A673 (cell line): ENCODE data around the gene CD96. TPM values are rescaled to one million over a fixed set of nuclear protein-coding genes. Genes with fewer than 3 reads are reported as not detected.

ENCODE experiments used
- BruUV-seq: library from RNA; stranded (reverse); fragments of 400-500 nt; replicated peaks from 2 replicates; lab custom pipeline; 2021; lab: Mats Ljungman, UMichigan
- CTCF ChIA-PET: fragments of 300-600 bp; sonication (Branson Sonifier 250); formaldehyde crosslinking; loops from one replicate; lab custom pipeline; 2022; ENCODE audit warnings: antibody characterized with exemption; lab: Charles Lee
- POLR2A ChIA-PET: fragments of 300-600 bp; sonication (Branson Sonifier 250); formaldehyde crosslinking; loops from one replicate; lab custom pipeline; 2022; ENCODE audit warnings: antibody characterized with exemption; ENCODE audit not compliant: low non-redundant PET; lab: Charles Lee
- DNase-seq: peaks from one replicate; pipeline ENCODE4 v3.0.0-alpha.2; 2015; ENCODE audit warnings: low spot score
- H3K27ac ChIP-seq: fragments of 200-600 bp; sonication (generic); 2 replicates; pipeline ENCODE4 v1.5.1; 2016; ENCODE audit warnings: mixed run types, low read depth, mild to moderate bottlenecking, mixed read lengths, antibody characterized with exemption, low read length; ENCODE audit not compliant: poor library complexity, severe bottlenecking
- H3K27me3 ChIP-seq: fragments of 200-600 bp; sonication (generic); replicated peaks from 2 replicates; pipeline ENCODE4 v1.6.1; 2017; ENCODE audit warnings: mixed run types, low read depth, mild to moderate bottlenecking, mixed read lengths, antibody characterized with exemption, low read length; ENCODE audit not compliant: insufficient read depth, poor library complexity
- H3K36me3 ChIP-seq: fragments of 200-600 bp; sonication (generic); 2 replicates; pipeline ENCODE4 v1.6.1; 2016; ENCODE audit warnings: mixed run types, mild to moderate bottlenecking, mixed read lengths, antibody characterized with exemption, low read length; ENCODE audit not compliant: insufficient read depth, poor library complexity, severe bottlenecking
- H3K4me1 ChIP-seq: fragments of 200-600 bp; sonication (generic); 2 replicates; pipeline ENCODE4 v1.6.1; 2017; ENCODE audit warnings: mixed run types, mild to moderate bottlenecking, mixed read lengths, antibody characterized with exemption, low read length; ENCODE audit not compliant: insufficient read depth, poor library complexity, severe bottlenecking
- H3K4me3 ChIP-seq: fragments of 200-600 bp; sonication (generic); 2 replicates; pipeline ENCODE4 v1.5.1; 2016; ENCODE audit warnings: low read depth, mixed run types, mild to moderate bottlenecking, mixed read lengths, low read length; ENCODE audit not compliant: poor library complexity, severe bottlenecking
- H3K9me3 ChIP-seq: fragments of 200-600 bp; sonication (generic); 2 replicates; pipeline ENCODE4 v1.6.1; 2016; ENCODE audit warnings: mixed run types, low read depth, mild to moderate bottlenecking, mixed read lengths, antibody characterized with exemption, low read length; ENCODE audit not compliant: poor library complexity, severe bottlenecking
- EZH2 ChIP-seq: fragments of 200-600 bp; sonication (generic); IDR thresholded peaks from 2 replicates; pipeline ENCODE4 v1.6.1; 2017; ENCODE audit warnings: borderline replicate concordance, low read depth, mild to moderate bottlenecking, mixed read lengths, antibody characterized with exemption, low read length; ENCODE audit not compliant: poor library complexity, severe bottlenecking
- intact Hi-C: fragments of 100-400 bp; cut with micrococcal nuclease; formaldehyde crosslinking; loops from one replicate; pipeline ENCODE4 v1.10.0; 2022; ENCODE audit not compliant: unreplicated experiment
- total RNA-seq: library from RNA; stranded (reverse); gene quantifications from 2 replicates; pipeline ENCODE4 v1.2.3, GENCODE V29; 2021
- TF ChIP-seq, protein P1 (sequence below): fragments of 300-800, 200-600 bp; sonication (generic); conservative IDR thresholded peaks from 2 replicates; pipeline ENCODE4 v1.5.1; 2017; ENCODE audit warnings: low read depth, mild to moderate bottlenecking, antibody characterized with exemption, low read length, moderate library complexity, mixed read lengths

Gene CD96
- total RNA-seq, 1 experiment from 2014 or later = not detected

DNA sequence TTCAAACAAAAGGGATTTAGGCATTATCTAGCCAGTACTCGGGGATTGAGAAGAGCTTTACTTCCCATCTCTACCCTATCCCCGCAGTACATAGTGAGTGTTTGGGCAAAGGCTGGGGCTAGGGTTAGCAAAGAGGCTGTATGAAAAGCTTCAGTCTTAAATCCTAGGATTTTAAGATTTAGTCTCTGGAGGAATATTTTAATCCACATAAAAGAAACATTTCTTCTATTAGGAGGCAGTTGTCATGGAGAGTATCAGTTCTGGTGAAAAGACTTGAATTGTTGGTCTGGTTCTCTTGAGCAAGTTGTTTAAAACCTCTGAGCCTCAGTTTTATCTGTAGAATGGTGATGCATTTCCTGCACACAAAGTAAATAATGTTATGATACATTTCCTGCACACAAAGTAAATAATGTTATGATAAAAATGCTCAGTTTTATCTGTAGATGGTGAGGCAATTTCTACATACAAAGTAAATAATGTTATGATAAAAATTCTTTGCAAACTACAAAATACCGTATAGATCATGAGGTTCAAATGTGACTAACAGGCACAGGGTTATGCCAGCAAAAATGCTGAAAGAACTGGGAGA lies 107.1 kb downstream of the CD96 start:
- ChIA-PET CTCF (no interaction called here), POLR2A (no interaction called here)
- no TSS peak for BruUV-seq

DNA sequence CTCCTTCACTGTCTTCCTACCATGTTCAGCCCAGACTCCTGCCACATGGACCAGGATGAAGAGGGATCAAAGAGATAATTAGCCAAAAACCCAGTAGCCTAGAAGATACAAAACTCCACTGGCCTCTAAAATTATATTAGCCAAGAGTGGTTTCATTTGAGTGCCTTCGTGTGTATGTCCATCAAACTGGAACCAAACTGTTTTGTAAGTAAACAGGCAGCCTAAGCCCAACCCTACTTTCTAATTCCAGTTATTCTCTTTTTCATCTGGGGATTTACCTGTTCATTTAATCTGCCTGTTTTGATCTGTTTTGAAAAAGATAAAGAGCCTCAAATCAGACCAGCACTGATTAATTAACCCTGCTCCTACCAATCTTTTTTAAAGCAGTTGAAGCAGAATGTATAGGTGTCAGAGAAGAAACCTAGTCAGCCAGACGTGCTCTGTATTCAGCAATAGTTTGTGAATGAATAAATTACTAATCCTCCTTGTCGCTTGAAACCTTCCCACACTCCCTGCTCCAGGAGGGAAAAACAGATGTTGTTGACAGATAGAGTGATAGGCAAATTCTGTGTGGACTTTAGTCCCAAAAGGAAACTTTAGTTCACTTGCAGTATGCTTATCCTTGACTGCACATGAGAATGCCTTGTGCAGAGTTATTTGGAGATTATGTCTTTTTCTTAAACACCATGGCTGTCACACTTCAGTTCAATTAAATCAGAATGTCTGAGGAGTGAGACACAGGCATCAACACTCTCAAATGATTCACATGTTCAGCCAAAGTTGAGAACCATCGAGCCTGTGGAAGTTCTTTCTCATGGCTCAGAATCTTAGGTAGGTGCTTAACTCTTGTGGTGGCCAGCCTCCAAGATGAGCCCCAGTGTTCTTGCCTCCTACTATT lies 108.6 kb downstream of the CD96 start:
- CTCF ChIA-PET = no interaction called here
- intact Hi-C loops = no loop called here
- Histone ChIP-seq H3K9me3 (no peaks in the 10 kb centered on the region), H3K36me3 (no peaks in the 10 kb centered on the region), H3K27ac (no peak overlapping the region), H3K4me3 (no peak overlapping the region), H3K27me3 (no peaks in the 10 kb centered on the region), H3K4me1 (no peaks in the 10 kb centered on the region)
- POLR2A ChIA-PET = no interaction called here
- TF ChIP-seq, protein P1, sequence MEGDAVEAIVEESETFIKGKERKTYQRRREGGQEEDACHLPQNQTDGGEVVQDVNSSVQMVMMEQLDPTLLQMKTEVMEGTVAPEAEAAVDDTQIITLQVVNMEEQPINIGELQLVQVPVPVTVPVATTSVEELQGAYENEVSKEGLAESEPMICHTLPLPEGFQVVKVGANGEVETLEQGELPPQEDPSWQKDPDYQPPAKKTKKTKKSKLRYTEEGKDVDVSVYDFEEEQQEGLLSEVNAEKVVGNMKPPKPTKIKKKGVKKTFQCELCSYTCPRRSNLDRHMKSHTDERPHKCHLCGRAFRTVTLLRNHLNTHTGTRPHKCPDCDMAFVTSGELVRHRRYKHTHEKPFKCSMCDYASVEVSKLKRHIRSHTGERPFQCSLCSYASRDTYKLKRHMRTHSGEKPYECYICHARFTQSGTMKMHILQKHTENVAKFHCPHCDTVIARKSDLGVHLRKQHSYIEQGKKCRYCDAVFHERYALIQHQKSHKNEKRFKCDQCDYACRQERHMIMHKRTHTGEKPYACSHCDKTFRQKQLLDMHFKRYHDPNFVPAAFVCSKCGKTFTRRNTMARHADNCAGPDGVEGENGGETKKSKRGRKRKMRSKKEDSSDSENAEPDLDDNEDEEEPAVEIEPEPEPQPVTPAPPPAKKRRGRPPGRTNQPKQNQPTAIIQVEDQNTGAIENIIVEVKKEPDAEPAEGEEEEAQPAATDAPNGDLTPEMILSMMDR = no peak
- TF ChIP-seq EZH2 = no peak
- no peak for DNase-seq
- BruUV-seq = no TSS peak

More for the DNA sequence above, 107.1 kb downstream of the CD96 start:
- H3K27ac ChIP-seq = no peak overlapping the region
- H3K9me3 ChIP-seq = no peaks in the 10 kb centered on the region
- H3K36me3 ChIP-seq = no peaks in the 10 kb centered on the region
- intact Hi-C loops = no loop called here
- TF ChIP-seq, protein P1 = no peak
- no peak for TF ChIP-seq EZH2
- no peak overlapping the region for H3K4me3 ChIP-seq
- no peaks in the 10 kb centered on the region for H3K4me1 ChIP-seq
- no peaks in the 10 kb centered on the region for H3K27me3 ChIP-seq
- DNase-seq = no peak

DNA sequence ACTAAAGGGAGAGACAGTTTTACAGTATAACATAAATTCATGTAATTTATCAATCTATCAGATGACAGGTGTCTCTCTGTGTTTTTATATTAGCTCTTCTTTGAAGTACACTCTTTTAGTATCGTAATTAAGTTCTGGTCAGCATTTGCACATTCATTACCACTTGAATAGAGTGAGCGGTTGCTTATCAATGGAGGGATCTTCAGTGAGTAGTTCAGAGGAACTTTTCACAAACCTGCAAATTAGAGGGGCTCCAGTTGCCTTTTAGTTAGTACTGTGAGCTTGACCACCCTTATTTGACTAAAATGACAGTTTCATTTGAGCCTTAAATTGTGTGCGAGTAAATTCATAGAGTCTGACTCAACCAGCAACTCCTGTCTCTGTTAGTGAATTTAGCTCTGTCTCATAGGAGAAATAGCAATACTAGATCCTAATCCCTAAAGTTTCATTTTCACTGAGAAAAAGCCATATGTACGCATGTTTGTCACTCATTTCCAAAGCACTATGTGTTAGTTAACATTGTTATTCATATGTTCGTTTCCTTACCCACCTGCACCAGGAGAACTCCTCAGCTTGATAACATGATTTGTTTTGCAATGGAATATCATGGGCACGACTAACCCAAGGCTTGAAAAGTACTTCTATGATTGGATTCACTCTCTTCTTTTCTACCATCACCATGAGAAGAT lies 110.6 kb downstream of the CD96 start:
- CTCF ChIA-PET = no interaction called here

More for the DNA sequence above, 110.6 kb downstream of the CD96 start:
- intact Hi-C loops = no loop called here
- Histone ChIP-seq H3K27me3 (peaks cover 6% of the 10 kb centered on the region), H3K4me1 (no peaks in the 10 kb centered on the region), H3K27ac (no peak overlapping the region), H3K9me3 (no peaks in the 10 kb centered on the region), H3K4me3 (no peak overlapping the region), H3K36me3 (no peaks in the 10 kb centered on the region)
- TF ChIP-seq EZH2 = no peak
- TF ChIP-seq, protein P1 = no peak
- no peak for DNase-seq
- POLR2A ChIA-PET = no interaction called here
- BruUV-seq = no TSS peak
